Fibroblast of upper back skin (primary cell): Measurements from ENCODE around the gene TMEM45B.
A peak's percentile ranks its signal among the peaks of the same experiment; 100 is the strongest.
"Not testable (repeated sequence)": the region's sequence is repeated elsewhere in the genome, so short reads cannot be mapped to it uniquely, and the experiment has no call there.

Experiments
- DNase-seq: peaks from one replicate; pipeline ENCODE4 v3.0.0-alpha.2; 2013

Gene TMEM45B

DNA sequence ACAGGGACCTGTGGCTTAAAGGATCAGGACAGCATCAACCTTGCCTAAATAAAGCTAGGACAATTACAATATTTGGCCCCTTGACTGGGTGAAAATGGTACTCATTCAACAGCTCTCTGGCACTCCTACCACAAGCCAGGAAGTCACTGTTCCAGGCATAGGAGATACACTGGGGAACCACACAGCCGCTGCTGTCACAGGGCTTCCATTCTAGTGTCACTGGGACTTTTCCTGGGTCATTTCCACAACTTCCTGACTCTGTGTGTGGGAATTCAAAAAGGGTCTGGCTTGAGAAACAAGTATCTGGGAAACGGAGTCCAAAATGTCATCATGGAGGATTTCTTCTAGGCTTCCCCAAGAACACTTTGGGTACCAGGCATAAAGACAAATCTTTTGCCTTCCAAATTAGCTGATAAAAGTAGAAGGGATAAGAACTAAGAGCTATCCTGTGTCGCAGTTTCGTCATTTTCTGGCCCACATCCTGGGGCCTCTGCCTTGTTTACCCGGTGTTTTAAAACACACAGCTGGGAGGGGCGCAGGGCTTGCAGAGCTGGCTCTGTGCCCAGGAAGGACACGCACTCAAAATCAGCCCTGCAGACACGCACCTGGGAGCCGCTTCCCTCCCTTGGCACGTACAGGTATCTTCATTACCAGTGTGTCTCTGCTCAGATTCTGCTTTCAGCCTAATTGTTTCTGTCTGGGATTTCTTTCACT is 38.0 kb downstream of the TMEM45B start:
- no peak for DNase-seq

GRCh38 chr11:129854232-129854805 is 38.7 kb downstream of the TMEM45B start:
- DNase-seq, result no peak

GRCh38 chr11:129855086-129855485 is 39.4 kb downstream of the TMEM45B start:
- DNase-seq, result no peak

GRCh38 chr11:129856036-129856435 is 40.4 kb downstream of the TMEM45B start:
- no peak for DNase-seq

DNA sequence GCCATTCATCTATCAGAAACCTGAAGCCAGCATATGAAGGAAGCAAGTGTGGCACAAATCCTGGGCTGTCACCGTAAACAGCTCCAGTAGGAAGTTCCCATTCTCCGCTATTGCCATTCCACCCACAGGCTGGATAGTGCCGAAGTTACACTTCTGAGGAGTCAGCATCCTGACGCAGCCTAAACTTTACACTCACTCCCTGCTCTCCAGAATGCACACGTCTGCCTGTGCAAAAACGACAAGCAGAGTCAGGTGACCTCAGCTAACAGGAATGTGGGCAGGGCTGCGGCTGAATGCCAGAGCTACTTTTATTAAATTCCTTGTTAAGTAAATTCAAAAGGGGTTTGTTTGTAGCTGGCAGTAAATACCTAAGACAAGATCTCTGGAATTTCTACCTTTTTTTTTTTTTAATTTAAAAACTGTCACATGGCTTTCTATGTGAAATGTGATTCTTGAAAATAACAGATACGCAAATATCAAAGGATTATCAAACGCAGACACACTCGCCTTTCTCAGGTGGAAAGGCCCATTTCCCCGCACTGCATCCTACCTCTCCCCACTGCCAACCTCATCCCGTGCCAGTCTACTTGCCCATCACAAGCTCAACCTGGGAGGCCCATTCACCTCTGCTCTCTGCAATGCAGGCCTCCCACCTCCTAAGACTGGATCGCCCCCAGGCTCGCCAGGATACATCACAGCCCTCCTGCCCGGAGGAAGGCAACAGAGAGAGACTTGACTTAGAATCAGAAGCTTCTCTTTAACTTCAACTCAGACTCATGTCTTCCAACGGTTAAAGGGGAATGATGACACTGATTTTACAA is 46.3 kb downstream of the TMEM45B start:
- peak; percentile 95 for DNase-seq

DNA sequence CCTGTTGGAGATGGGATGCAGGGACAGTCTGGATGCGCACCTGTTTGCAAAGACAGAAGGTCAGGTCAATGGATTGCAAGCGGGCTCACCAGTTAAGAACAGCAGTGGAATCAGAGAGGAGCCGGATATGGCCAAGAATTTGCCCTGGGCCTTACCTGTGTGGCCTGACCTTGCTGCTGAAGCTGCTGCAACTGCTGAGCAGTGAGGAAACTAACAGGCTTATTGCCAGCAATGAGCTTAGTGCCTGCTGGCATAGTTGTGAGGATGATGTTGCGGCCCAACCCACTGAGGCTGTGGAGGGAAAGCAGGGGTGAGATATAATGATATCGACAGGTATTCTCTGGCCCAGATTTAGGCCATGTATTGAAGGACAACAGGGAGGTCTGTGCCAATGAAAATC is 49.2 kb downstream of the TMEM45B start:
- no peak for DNase-seq

DNA sequence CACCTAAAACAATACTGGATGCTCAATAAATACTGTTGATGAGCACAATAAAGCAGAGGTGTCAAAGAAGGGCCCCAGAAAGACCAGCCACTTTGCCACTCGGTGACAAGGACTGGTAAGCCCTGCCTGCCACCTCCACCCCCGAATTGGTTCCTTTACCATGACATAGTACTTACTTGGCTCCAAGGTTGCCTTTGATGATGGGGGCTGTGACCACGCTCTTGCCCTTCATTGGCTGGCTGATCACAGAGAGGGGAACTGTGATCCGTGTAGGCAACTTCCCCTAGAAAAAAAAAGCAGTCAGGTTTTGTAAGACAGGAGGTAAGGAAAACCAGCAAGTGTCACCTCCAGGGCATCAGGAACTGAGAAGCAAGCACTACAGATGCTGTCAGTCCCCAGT is 50.1 kb downstream of the TMEM45B start:
- no peak for DNase-seq

GRCh38 chr11:129866311-129866710 is 50.7 kb downstream of the TMEM45B start:
- no peak for DNase-seq

DNA sequence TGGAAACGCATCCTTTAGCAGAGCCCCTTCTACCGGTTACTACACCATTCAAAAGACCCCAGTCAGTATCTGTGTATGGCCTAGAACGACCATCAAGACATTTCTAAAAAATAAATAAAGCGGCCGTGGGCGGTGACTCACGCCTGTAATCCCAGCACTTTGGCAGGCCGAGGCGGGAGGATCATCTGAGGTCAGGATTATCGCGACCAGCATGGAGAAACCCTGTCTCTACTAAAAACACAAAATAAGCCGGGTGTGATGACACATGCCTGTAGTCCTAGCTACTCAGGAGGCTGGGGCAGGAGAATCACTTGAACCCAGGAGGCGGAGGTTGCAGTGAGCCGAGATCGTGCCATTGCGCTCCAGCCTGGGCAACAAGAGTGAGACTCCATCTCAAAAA is 53.0 kb downstream of the TMEM45B start:
- not testable (repeated sequence) for DNase-seq

DNA sequence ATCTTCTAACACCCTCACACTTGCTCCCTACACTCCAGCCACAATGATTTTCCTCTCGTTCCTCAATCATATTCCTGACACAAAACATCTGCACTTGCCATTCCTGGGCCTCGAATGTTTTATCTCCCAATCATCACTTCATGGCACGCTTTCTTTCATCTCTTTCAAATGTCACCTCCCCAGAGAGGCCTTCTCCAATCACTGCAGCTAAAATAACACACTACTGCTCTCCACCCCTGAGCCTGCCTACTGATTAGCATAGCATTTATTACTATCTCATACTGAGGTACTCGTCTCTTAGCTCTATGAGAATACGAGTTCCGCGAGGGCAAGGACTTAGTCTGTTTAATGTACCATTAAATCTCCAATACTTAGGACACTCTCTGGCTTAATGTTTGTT is 56.3 kb downstream of the TMEM45B start:
- no peak for DNase-seq

GRCh38 chr11:129880311-129880710 is 64.7 kb downstream of the TMEM45B start:
- DNase-seq, result no peak

DNA sequence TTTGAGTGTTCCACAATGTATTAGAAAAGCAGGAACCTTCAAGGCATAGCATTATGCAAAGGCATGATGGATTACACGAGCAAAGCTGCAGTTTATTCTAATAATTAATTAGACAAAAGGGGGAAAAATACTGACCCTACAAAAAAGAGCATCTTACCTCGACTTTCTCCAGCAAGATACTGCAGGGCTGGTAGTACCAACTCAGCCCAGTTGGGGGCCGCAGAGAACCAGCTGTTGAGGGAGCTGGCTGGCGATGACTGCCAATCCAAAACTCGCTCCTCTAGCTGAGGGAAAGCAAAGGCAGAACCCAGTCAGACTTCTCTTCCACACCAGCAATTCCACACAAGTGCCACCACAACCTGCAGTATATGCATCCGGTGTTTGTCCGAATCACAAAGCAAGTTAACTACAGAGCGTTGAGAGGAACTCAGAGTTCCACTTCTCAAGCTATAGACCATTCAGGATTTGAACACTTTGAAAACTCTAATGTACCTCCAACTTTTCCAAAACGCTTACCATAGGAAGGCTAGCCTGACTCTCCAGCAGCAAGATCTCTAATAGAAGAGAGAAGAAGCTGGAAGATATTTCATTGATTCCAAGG is 66.0 kb downstream of the TMEM45B start:
- no peak for DNase-seq

GRCh38 chr11:129884581-129884980 is 68.9 kb downstream of the TMEM45B start:
- no peak for DNase-seq

GRCh38 chr11:129885381-129885780 is 69.7 kb downstream of the TMEM45B start:
- DNase-seq, result no peak

DNA sequence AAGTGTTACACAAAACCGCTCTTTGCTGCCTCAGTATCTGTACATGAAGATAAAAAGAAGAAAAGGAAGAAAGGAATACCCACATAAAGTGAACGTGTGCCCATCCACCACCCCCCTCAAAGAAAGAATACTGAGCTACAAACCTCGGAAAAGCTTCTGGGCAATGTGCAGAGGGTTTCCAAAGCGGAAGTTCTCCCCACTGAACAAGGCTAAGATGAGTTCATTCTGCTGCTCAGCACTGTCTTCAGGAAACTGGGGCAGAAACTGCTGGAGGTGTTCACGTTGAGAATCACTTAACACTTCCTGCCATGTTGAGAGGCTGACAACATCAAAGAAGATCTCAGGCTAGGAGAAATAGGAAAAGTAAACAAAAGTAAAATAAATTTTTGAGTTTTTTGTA is 72.8 kb downstream of the TMEM45B start:
- no peak for DNase-seq

DNA sequence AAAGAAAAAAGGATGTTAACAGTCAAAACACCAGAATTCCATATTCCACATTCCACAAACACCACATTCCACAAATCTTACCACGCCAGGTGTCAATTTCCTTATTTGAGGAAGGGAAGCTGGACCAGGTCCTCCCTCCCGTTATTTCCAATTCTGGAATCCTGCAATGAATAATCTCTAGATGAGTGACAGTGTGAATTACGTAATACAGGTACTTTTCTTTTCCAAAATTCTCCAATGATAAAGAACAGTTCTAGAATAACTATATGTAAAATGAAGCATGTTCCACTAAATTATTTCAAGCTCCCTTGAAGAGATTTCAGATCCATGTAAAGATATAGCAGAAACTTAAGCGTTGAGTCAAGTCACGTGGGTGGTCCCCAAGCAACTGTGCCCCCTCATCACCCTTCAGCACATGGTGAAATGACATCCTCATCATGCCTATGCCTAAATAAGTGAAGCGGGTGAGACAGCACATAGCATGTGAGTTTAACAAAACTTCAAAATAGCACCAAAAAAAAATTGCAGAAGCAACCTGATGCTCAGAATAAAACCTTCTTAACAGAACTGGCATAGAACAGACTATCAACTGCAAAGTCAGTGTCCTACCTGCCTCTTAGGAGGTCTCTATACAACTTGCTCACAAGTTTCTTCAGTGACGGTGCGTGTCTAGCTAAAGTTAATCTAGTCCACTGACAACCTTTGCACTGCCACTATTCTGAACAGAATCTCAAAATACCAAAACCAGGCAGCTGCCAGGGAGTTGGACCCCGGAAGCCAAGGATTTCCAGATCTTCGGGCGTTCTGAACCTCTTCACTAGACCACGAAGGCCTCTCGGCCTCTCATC is 78.9 kb downstream of the TMEM45B start:
- no peak for DNase-seq

- peak; percentile 71 for DNase-seq
These were observed 79.7 kb downstream of the TMEM45B start, which contains the start of gene NFRKB for GRCh38 chr11:129895126-129896041. NFRKB (minus strand) TSS chr11:129895578; CDS start chr11:129892849, 2,729 bp downstream.

GRCh38 chr11:129896062-129896461 is 80.4 kb downstream of the TMEM45B start:
- no peak for DNase-seq

DNA sequence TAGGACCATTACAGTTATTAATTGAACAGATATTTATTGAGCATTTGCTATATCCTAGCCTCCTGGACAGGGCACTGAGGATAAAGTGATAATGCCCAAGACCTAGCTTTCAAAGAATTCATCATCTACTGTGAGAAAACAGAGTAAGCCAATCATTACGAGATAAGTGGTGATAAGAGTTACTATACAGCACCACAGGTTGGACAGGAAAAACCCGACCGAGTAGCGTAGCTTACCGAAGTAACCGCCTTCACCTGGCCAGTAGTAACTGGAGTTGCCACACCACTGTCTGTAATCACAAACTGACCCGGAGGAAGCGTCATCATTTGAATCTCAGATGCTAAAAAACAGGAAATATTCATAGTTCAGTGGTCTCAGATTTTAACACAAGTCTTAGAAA is 89.8 kb downstream of the TMEM45B start:
- no peak for DNase-seq
